Thyroid gland (tissue), 4 donors: Measurements from ENCODE around the gene ZFAND3.

Experiments
- CTCF ChIP-seq, 6 experiments: fragments of 200-600 bp in 3 of 6; fragments of 450-650 bp in 3 of 6; sonication (generic) in 3 of 6; IDR thresholded peaks; one replicate each; pipeline ENCODE4 v1.5.1; 2016 to 2019; ENCODE audit warnings: antibody characterized with exemption in 6 of 6, mild to moderate bottlenecking in 2 of 6, inconsistent platforms in 1 of 6, moderate library complexity in 1 of 6
- POLR2A ChIP-seq, 2 donors: fragments of 450-650 bp; IDR thresholded peaks; one replicate each; pipeline ENCODE4 v1.6.1; 2017; ENCODE audit warnings: antibody characterized with exemption in 2 of 2, mild to moderate bottlenecking in 2 of 2, moderate library complexity in 1 of 2

GRCh38 chr6:37793067-37793466 is 26.5 kb upstream of the ZFAND3 start:
- TF ChIP-seq CTCF (IDR thresholded peaks at IDR 0.05) (no peak), POLR2A (IDR thresholded peaks at IDR 0.05) (no peak)
